Measurements from ENCODE around the gene MORC2. TPM values are rescaled to one million over a fixed set of nuclear protein-coding genes. Genes with fewer than 3 reads are reported as not detected.

Gene MORC2
- total RNA-seq, 2 donors from 2014 or later: 19.2 to 24.9 TPM

DNA sequence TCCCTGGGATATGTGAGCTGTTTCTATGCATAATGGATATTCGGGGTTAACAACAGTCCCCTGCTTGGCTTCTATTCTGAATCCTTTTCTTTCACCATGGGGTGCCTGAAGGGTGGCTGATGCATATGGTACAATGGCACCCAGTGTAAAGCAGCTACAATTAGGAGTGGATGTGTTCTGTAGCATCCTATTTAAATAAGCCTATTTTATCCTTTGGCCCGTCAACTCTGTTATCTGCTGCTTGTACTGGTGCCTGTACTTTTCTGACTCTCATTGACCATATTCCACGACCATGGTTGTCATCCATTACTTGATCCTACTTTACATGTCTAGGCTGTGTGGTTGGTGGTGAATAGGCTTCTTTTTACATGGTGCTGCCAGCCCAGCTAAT is 1.8 kb upstream of the MORC2 start:
- Mint-ChIP-seq H3K9me3 (peaks cover 13% of the 10 kb centered on the region), H3K27ac (peak overlapping the region; percentile 91), H3K4me3 (peak overlapping the region; percentile 85), H3K4me1 (peaks cover 24% of the 10 kb centered on the region), H3K27me3 (no peaks in the 10 kb centered on the region), H3K36me3 (ENCODE audit: low read depth) (peaks cover 83% of the 10 kb centered on the region)
- no peak for ATAC-seq (replicated peaks)

DNA sequence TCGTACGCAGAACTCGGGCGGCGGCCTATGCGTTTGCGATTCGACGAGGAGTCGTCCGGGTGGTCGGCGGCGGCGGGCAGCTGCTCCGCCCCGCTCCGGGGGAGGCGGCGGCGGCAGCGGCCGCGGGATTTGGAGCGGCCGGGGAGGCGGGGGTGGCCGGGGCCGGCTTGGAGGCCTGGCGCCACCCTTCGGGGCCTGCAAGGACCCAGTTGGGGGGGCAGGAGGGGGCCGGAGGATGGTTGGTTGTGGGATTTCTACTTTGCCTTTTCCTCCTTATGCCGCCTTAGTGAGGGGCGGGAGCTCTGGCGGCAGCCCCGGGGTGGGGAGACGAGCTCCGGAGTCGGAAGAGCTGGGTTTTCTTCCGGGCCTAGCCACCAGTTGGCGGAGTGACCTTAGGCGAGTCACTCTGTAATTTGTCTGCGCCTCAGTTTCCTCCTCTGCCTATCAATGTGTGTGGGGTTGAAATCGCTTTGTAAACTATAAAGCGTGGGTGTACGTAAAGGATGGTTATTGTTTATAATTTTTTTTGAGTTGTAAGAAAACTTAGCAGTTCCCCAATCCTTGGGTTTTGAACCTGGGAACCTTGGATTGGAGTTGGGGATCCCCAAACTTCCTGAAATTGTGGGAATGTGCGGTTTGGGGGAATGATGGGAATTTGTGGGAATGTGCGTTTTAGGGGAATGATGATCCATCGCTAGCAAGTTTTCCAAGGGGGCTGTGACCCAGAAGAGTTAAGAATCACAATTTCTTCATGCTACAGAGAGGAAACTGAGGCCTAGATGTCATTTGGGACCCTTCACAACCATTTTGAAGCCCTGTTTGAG is 1.2 kb upstream of the MORC2 start:
- Mint-ChIP-seq H3K4me3 (peak overlapping the region; percentile 85), H3K27ac (peak overlapping the region; percentile 91), H3K4me1 (peaks cover 30% of the 10 kb centered on the region), H3K36me3 (ENCODE audit: low read depth) (peaks cover 77% of the 10 kb centered on the region), H3K9me3 (peaks cover 13% of the 10 kb centered on the region), H3K27me3 (no peaks in the 10 kb centered on the region)
- ATAC-seq (replicated peaks): peak; percentile 25

GRCh38 chr22:30968924-30969531 is 454 bp upstream of the MORC2 start, which contains the start of gene TUG1:
Gene TUG1 (plus strand): TSS chr22:30969265.
- Mint-ChIP-seq H3K27ac (peak within 1 kb of the TSS; percentile 91), H3K9me3 (peaks cover 13% of the 10 kb centered on the region), H3K4me3 (peak within 1 kb of the TSS; percentile 85), H3K36me3 (ENCODE audit: low read depth) (peaks cover 70% of the 10 kb centered on the region), H3K4me1 (peaks cover 30% of the 10 kb centered on the region), H3K27me3 (no peaks in the 10 kb centered on the region)
- peak; percentile 97 for ATAC-seq (replicated peaks)

- Mint-ChIP-seq H3K27ac (no peak overlapping the region), H3K4me3 (no peak overlapping the region), H3K4me1 (peaks cover 9% of the 10 kb centered on the region), H3K36me3 (ENCODE audit: low read depth) (peaks cover 28% of the 10 kb centered on the region), H3K27me3 (no peaks in the 10 kb centered on the region), H3K9me3 (peaks cover 4% of the 10 kb centered on the region)
- no peak for ATAC-seq (replicated peaks)
Measured at GRCh38 chr22:30964858-30965257, 3.7 kb downstream of the MORC2 start.

- H3K36me3 Mint-ChIP-seq (ENCODE audit: low read depth): peaks cover 39% of the 10 kb centered on the region
- H3K27me3 Mint-ChIP-seq: no peaks in the 10 kb centered on the region
- H3K4me1 Mint-ChIP-seq: peaks cover 16% of the 10 kb centered on the region
- no peaks in the 10 kb centered on the region for H3K9me3 Mint-ChIP-seq
- no peak overlapping the region for H3K27ac Mint-ChIP-seq
- H3K4me3 Mint-ChIP-seq: no peak overlapping the region
- no peak for ATAC-seq (replicated peaks)
Measured at GRCh38 chr22:30955153-30955552, 13.4 kb downstream of the MORC2 start.

- Mint-ChIP-seq H3K4me3 (no peak overlapping the region), H3K27ac (peak overlapping the region; percentile 9), H3K36me3 (ENCODE audit: low read depth) (peaks cover 43% of the 10 kb centered on the region), H3K4me1 (peaks cover 16% of the 10 kb centered on the region), H3K27me3 (no peaks in the 10 kb centered on the region), H3K9me3 (no peaks in the 10 kb centered on the region)
- ATAC-seq (replicated peaks): no peak
Measured at GRCh38 chr22:30953206-30953605, 15.4 kb downstream of the MORC2 start.

DNA sequence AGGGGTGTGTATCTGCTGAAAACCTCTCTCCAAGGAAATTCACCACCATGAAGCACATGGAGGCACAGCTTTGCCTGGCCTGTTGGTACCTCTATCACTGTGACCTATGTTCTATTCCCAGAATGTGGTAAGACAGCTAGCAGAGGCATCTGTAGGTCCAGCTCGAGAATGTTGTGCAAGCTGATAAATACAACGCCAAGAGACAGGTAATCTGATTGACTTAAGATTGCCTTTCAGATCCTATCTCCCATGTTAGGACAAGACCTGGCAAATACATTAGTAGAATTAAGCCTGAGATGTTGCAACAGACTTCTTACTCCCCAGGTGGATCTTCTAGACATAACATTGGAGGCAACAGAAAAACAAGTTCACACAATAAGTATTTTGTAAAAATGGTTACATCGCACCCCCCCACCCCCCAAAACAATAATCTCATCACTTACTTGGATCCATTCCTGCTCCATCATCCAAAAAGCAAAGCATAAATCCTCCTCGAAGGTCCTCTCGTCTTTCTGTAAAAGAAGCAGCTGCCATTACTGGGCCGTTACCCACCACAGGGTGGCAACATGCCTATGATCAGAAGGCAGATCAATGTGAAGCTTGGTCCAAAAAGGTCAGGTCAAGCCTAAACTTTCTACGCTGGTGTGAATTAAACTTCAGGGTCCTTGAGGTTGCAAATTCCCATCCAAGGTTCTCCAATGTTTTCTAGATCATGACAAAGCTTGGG is 18.5 kb downstream of the MORC2 start:
- H3K9me3 Mint-ChIP-seq: no peaks in the 10 kb centered on the region
- no peaks in the 10 kb centered on the region for H3K27me3 Mint-ChIP-seq
- H3K4me3 Mint-ChIP-seq: no peak overlapping the region
- H3K27ac Mint-ChIP-seq: no peak overlapping the region
- peaks cover 12% of the 10 kb centered on the region for H3K4me1 Mint-ChIP-seq
- ATAC-seq (replicated peaks): no peak
- peaks cover 41% of the 10 kb centered on the region for H3K36me3 Mint-ChIP-seq (ENCODE audit: low read depth)

GRCh38 chr22:30948930-30949342 is 19.6 kb downstream of the MORC2 start:
- Mint-ChIP-seq H3K4me1 (peaks cover 23% of the 10 kb centered on the region), H3K36me3 (ENCODE audit: low read depth) (peaks cover 51% of the 10 kb centered on the region), H3K27me3 (no peaks in the 10 kb centered on the region), H3K27ac (no peak overlapping the region), H3K4me3 (no peak overlapping the region), H3K9me3 (no peaks in the 10 kb centered on the region)
- no peak for ATAC-seq (replicated peaks)

DNA sequence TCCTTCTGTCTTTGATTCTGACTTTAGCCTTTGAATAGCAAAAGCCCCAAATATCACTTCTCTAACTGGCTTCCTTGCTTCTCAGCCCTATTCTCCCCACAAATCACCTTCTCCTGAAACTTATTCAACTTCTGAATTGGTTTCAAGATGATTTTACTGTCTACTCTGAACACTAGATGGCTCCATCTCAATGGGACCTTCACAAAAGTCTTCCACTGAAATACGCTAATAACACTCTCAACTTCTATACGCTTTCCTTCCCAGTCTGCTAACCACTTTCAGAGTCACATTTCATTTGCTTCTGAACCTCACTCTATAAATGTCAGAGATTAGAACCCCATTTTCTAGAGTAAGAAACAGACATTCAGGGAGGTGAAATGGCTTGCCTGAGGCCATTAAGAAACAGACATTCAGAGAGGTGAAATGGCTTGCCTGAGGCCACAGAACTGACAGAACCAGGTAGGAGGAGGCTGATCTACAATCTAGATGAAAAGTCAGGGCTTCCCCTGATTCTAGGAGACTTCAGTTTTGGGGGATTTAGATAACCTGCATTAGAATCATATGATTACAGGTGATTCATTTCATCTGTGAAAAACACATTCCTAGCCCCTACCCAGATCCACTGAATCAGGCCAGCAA is 20.6 kb downstream of the MORC2 start:
- peaks cover 22% of the 10 kb centered on the region for H3K4me1 Mint-ChIP-seq
- no peak for ATAC-seq (replicated peaks)
- H3K27ac Mint-ChIP-seq: no peak overlapping the region
- H3K4me3 Mint-ChIP-seq: no peak overlapping the region
- H3K36me3 Mint-ChIP-seq (ENCODE audit: low read depth): peaks cover 52% of the 10 kb centered on the region
- no peaks in the 10 kb centered on the region for H3K9me3 Mint-ChIP-seq
- H3K27me3 Mint-ChIP-seq: no peaks in the 10 kb centered on the region

GRCh38 chr22:30947173-30947815 is 21.3 kb downstream of the MORC2 start:
- Mint-ChIP-seq H3K9me3 (no peaks in the 10 kb centered on the region), H3K27me3 (no peaks in the 10 kb centered on the region), H3K4me3 (no peak overlapping the region), H3K4me1 (peaks cover 16% of the 10 kb centered on the region), H3K27ac (no peak overlapping the region), H3K36me3 (ENCODE audit: low read depth) (peaks cover 54% of the 10 kb centered on the region)
- ATAC-seq (replicated peaks): no peak

- H3K27ac Mint-ChIP-seq: peak overlapping the region; percentile 48
- H3K4me1 Mint-ChIP-seq: peaks cover 19% of the 10 kb centered on the region
- no peak overlapping the region for H3K4me3 Mint-ChIP-seq
- H3K27me3 Mint-ChIP-seq: no peaks in the 10 kb centered on the region
- no peaks in the 10 kb centered on the region for H3K9me3 Mint-ChIP-seq
- H3K36me3 Mint-ChIP-seq (ENCODE audit: low read depth): peaks cover 63% of the 10 kb centered on the region
- no peak for ATAC-seq (replicated peaks)
Measured at GRCh38 chr22:30946354-30946753, 22.2 kb downstream of the MORC2 start.

DNA sequence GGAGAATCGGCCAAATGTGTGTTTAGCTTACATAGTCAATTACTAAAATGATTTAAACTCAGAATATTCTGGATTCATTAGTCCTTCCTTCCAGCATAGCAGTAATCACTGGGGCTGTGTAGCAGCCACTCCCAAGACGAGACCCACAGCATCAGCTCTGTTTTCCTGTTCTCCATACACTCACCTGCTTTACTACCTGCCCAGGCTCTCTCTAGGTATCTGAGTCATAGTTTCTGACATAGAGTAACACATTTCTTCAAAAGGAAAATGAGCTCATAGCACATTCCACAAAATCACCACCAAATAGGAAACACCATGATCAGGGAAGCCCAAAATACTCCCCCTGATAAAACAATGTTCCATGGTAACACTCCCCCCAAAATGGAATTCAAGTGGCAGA is 22.9 kb downstream of the MORC2 start:
- no peak for ATAC-seq (replicated peaks)
- Mint-ChIP-seq H3K27ac (peak overlapping the region; percentile 3), H3K36me3 (ENCODE audit: low read depth) (peaks cover 70% of the 10 kb centered on the region), H3K4me1 (peaks cover 26% of the 10 kb centered on the region), H3K27me3 (no peaks in the 10 kb centered on the region), H3K9me3 (no peaks in the 10 kb centered on the region), H3K4me3 (no peak overlapping the region)

- Mint-ChIP-seq H3K4me1 (peaks cover 30% of the 10 kb centered on the region), H3K27ac (peak overlapping the region; percentile 3), H3K9me3 (no peaks in the 10 kb centered on the region), H3K27me3 (no peaks in the 10 kb centered on the region), H3K4me3 (no peak overlapping the region), H3K36me3 (ENCODE audit: low read depth) (peaks cover 71% of the 10 kb centered on the region)
- no peak for ATAC-seq (replicated peaks)
Measured at GRCh38 chr22:30944986-30945385, 23.6 kb downstream of the MORC2 start.

DNA sequence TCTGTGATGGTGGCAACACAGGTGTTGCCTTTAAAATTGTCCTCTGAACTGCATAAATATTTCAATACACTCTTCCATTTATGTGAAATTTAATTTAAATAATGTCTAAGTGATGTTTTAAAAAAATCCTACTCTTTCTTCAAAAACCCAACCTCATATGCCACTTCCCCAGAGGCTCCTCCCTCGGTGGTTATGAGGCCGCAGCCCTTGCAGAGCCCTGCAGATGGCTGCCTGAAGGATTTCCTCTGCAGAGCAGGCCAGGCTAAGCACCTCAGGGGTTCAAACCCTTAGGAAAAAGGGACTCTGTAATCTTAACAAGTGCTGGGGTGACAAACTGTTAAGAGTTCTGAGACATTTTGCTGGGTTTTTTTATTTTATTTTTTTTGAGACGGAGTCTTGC is 25.2 kb downstream of the MORC2 start:
- peaks cover 83% of the 10 kb centered on the region for H3K36me3 Mint-ChIP-seq (ENCODE audit: low read depth)
- no peak overlapping the region for H3K4me3 Mint-ChIP-seq
- peak overlapping the region; percentile 12 for H3K27ac Mint-ChIP-seq
- no peaks in the 10 kb centered on the region for H3K9me3 Mint-ChIP-seq
- peaks cover 30% of the 10 kb centered on the region for H3K4me1 Mint-ChIP-seq
- no peaks in the 10 kb centered on the region for H3K27me3 Mint-ChIP-seq
- peak; percentile 36 for ATAC-seq (replicated peaks)

All from activated T-helper 17 cell treated with anti-CD3 and anti-CD28 coated beads, Interleukin-2, amount 50 U/mL, for 72 hours (primary cell).